A673 (cell line): ENCODE results near the gene SETX. TPM values are rescaled to one million over a fixed set of nuclear protein-coding genes. Genes with fewer than 3 reads are reported as not detected.
A peak's percentile ranks its signal among the peaks of the same experiment; 100 is the strongest.

Experiments used
- BruUV-seq: library from RNA; stranded (reverse); fragments of 400-500 nt; replicated peaks from 2 replicates; lab custom pipeline; 2021; lab: Mats Ljungman, UMichigan
- CTCF ChIA-PET: fragments of 300-600 bp; sonication (Branson Sonifier 250); formaldehyde crosslinking; loops from one replicate; lab custom pipeline; 2022; ENCODE audit warnings: antibody characterized with exemption; lab: Charles Lee
- POLR2A ChIA-PET: fragments of 300-600 bp; sonication (Branson Sonifier 250); formaldehyde crosslinking; loops from one replicate; lab custom pipeline; 2022; ENCODE audit warnings: antibody characterized with exemption; ENCODE audit not compliant: low non-redundant PET; lab: Charles Lee
- DNase-seq: peaks from one replicate; pipeline ENCODE4 v3.0.0-alpha.2; 2015; ENCODE audit warnings: low spot score
- H3K27ac ChIP-seq: fragments of 200-600 bp; sonication (generic); 2 replicates; pipeline ENCODE4 v1.5.1; 2016; ENCODE audit warnings: mixed run types, low read depth, mild to moderate bottlenecking, mixed read lengths, antibody characterized with exemption, low read length; ENCODE audit not compliant: poor library complexity, severe bottlenecking
- H3K27me3 ChIP-seq: fragments of 200-600 bp; sonication (generic); replicated peaks from 2 replicates; pipeline ENCODE4 v1.6.1; 2017; ENCODE audit warnings: mixed run types, low read depth, mild to moderate bottlenecking, mixed read lengths, antibody characterized with exemption, low read length; ENCODE audit not compliant: insufficient read depth, poor library complexity
- H3K36me3 ChIP-seq: fragments of 200-600 bp; sonication (generic); 2 replicates; pipeline ENCODE4 v1.6.1; 2016; ENCODE audit warnings: mixed run types, mild to moderate bottlenecking, mixed read lengths, antibody characterized with exemption, low read length; ENCODE audit not compliant: insufficient read depth, poor library complexity, severe bottlenecking
- H3K4me1 ChIP-seq: fragments of 200-600 bp; sonication (generic); 2 replicates; pipeline ENCODE4 v1.6.1; 2017; ENCODE audit warnings: mixed run types, mild to moderate bottlenecking, mixed read lengths, antibody characterized with exemption, low read length; ENCODE audit not compliant: insufficient read depth, poor library complexity, severe bottlenecking
- H3K4me3 ChIP-seq: fragments of 200-600 bp; sonication (generic); 2 replicates; pipeline ENCODE4 v1.5.1; 2016; ENCODE audit warnings: low read depth, mixed run types, mild to moderate bottlenecking, mixed read lengths, low read length; ENCODE audit not compliant: poor library complexity, severe bottlenecking
- H3K9me3 ChIP-seq: fragments of 200-600 bp; sonication (generic); 2 replicates; pipeline ENCODE4 v1.6.1; 2016; ENCODE audit warnings: mixed run types, low read depth, mild to moderate bottlenecking, mixed read lengths, antibody characterized with exemption, low read length; ENCODE audit not compliant: poor library complexity, severe bottlenecking
- EZH2 ChIP-seq: fragments of 200-600 bp; sonication (generic); IDR thresholded peaks from 2 replicates; pipeline ENCODE4 v1.6.1; 2017; ENCODE audit warnings: borderline replicate concordance, low read depth, mild to moderate bottlenecking, mixed read lengths, antibody characterized with exemption, low read length; ENCODE audit not compliant: poor library complexity, severe bottlenecking
- intact Hi-C: fragments of 100-400 bp; cut with micrococcal nuclease; formaldehyde crosslinking; loops from one replicate; pipeline ENCODE4 v1.10.0; 2022; ENCODE audit not compliant: unreplicated experiment
- total RNA-seq: library from RNA; stranded (reverse); gene quantifications from 2 replicates; pipeline ENCODE4 v1.2.3, GENCODE V29; 2021
- TF ChIP-seq, protein P1 (sequence below): fragments of 300-800, 200-600 bp; sonication (generic); conservative IDR thresholded peaks from 2 replicates; pipeline ENCODE4 v1.5.1; 2017; ENCODE audit warnings: low read depth, mild to moderate bottlenecking, antibody characterized with exemption, low read length, moderate library complexity, mixed read lengths

SETX gene
- total RNA-seq, 1 experiment from 2014 or later: 41.4 TPM

DNA sequence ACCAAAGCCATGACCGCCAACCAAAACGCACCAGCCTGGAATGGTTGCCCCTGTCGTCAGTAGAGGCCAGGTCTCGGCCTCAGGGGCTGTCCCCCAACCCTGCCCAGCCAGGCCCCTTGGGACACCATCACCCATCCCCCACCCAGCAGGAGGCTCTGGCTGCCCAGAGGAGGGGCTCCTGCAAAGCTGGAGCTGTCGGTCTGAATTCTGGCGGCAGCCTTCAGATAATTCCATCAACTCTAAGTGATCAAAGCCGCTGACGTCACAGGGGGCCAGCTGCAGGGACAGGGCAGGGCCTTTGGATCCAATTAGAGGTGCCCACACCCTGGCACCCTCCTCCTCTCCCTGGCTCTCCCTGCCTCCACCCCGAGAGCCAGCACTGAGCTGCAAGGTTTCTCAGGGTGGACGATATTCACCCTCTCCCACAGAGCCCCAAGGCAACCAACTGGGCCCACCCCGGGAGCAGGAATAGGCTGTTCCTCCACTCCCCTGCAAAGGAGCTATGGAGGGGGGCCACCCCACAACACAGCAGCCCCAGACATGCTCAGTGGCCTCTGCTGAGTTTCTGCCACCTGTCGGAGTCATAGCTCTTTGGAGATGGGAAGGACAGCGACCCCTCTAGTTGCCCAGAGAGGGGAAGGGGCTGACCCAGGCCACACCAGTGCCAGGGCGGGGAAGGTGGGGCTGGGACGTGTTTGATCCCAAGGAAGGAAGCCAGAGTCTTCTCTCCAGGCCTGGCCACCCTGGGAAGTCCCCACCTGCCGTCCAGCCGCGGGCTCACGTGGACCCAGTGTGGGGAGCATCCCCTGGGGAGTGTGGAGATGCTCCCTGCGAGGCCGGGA is 114.6 kb downstream of the SETX start:
- no peak for TF ChIP-seq EZH2
- intact Hi-C loops: no loop called here
- peak overlapping the region; percentile 65 for H3K4me3 ChIP-seq
- peaks cover 29% of the 10 kb centered on the region for H3K4me1 ChIP-seq
- H3K27ac ChIP-seq: no peak overlapping the region
- DNase-seq: no peak
- H3K27me3 ChIP-seq: no peaks in the 10 kb centered on the region
- POLR2A ChIA-PET: no interaction called here
- no peaks in the 10 kb centered on the region for H3K9me3 ChIP-seq
- CTCF ChIA-PET: no interaction called here
- BruUV-seq: no TSS peak
- H3K36me3 ChIP-seq: no peaks in the 10 kb centered on the region

DNA sequence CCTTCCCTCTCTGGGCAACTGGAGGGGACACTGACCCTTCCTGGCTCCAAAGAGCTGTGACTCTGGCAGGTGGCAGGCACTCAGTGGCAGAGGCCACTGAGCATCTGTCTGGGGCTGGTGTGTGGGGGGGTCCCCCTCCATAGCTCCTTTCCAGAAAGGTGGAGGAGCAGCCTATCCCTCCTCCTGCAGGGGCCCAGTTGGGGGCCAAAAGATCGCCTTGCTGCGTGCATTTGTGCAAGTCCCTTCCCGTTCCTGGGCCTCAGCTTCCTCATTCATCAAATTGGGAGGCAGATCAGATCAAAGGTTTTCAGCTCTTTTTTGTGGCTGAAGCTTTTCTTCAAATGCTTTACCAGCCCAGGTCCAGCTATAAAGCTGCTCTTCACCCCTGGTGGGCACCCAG is 115.3 kb downstream of the SETX start:
- H3K27me3 ChIP-seq: no peaks in the 10 kb centered on the region
- intact Hi-C loops: no loop called here
- DNase-seq: no peak
- ChIA-PET POLR2A (no interaction called here), CTCF (no interaction called here)
- no TSS peak for BruUV-seq
- TF ChIP-seq, protein P1, sequence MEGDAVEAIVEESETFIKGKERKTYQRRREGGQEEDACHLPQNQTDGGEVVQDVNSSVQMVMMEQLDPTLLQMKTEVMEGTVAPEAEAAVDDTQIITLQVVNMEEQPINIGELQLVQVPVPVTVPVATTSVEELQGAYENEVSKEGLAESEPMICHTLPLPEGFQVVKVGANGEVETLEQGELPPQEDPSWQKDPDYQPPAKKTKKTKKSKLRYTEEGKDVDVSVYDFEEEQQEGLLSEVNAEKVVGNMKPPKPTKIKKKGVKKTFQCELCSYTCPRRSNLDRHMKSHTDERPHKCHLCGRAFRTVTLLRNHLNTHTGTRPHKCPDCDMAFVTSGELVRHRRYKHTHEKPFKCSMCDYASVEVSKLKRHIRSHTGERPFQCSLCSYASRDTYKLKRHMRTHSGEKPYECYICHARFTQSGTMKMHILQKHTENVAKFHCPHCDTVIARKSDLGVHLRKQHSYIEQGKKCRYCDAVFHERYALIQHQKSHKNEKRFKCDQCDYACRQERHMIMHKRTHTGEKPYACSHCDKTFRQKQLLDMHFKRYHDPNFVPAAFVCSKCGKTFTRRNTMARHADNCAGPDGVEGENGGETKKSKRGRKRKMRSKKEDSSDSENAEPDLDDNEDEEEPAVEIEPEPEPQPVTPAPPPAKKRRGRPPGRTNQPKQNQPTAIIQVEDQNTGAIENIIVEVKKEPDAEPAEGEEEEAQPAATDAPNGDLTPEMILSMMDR: no peak
- TF ChIP-seq EZH2: no peak
- H3K4me3 ChIP-seq: no peak overlapping the region
- no peak overlapping the region for H3K27ac ChIP-seq
- H3K4me1 ChIP-seq: peaks cover 31% of the 10 kb centered on the region
- H3K9me3 ChIP-seq: no peaks in the 10 kb centered on the region
- no peaks in the 10 kb centered on the region for H3K36me3 ChIP-seq

GRCh38 chr9:132238992-132239391 is 115.8 kb downstream of the SETX start:
- Histone ChIP-seq H3K4me3 (no peak overlapping the region), H3K27me3 (no peaks in the 10 kb centered on the region), H3K4me1 (peaks cover 36% of the 10 kb centered on the region), H3K36me3 (no peaks in the 10 kb centered on the region), H3K27ac (no peak overlapping the region), H3K9me3 (no peaks in the 10 kb centered on the region)
- BruUV-seq: no TSS peak
- intact Hi-C loops: no loop called here
- DNase-seq: no peak
- CTCF ChIA-PET: no interaction called here
- POLR2A ChIA-PET: no interaction called here
- TF ChIP-seq EZH2: no peak
- TF ChIP-seq, protein P1: no peak
